Liver (tissue), 3 donors: Measurements from ENCODE around the gene SLC5A12.

Experiments used
- EGR1 ChIP-seq, 2 donors: IDR thresholded peaks; 2 replicates each; pipeline ENCODE4 v1.6.1; 2016 to 2018; ENCODE audit warnings: antibody characterized with exemption in 2 of 2, low read depth in 2 of 2
- REST ChIP-seq: IDR thresholded peaks from 2 replicates; pipeline ENCODE4 v1.6.1; 2016; ENCODE audit warnings: antibody characterized with exemption, mild to moderate bottlenecking
- TF ChIP-seq, protein P1 (sequence below): fragments of 150-350 bp; IDR thresholded peaks from 2 replicates; pipeline ENCODE4 v1.5.1; 2017; ENCODE audit warnings: improper control_type of control experiment, low read depth, low read length; ENCODE audit not compliant: missing input control
- TF ChIP-seq, protein P2 (sequence below): IDR thresholded peaks from 2 replicates; pipeline ENCODE4 v1.6.1; 2016; ENCODE audit warnings: antibody characterized with exemption
- donor health status: healthy.
- donor health status: healthy.

- TF ChIP-seq, protein P1, sequence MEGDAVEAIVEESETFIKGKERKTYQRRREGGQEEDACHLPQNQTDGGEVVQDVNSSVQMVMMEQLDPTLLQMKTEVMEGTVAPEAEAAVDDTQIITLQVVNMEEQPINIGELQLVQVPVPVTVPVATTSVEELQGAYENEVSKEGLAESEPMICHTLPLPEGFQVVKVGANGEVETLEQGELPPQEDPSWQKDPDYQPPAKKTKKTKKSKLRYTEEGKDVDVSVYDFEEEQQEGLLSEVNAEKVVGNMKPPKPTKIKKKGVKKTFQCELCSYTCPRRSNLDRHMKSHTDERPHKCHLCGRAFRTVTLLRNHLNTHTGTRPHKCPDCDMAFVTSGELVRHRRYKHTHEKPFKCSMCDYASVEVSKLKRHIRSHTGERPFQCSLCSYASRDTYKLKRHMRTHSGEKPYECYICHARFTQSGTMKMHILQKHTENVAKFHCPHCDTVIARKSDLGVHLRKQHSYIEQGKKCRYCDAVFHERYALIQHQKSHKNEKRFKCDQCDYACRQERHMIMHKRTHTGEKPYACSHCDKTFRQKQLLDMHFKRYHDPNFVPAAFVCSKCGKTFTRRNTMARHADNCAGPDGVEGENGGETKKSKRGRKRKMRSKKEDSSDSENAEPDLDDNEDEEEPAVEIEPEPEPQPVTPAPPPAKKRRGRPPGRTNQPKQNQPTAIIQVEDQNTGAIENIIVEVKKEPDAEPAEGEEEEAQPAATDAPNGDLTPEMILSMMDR, result no peak
- no peak for TF ChIP-seq EGR1 (IDR thresholded peaks at IDR 0.05; ENCODE audit: low read depth in 2 of 2)
- TF ChIP-seq, protein P2, sequence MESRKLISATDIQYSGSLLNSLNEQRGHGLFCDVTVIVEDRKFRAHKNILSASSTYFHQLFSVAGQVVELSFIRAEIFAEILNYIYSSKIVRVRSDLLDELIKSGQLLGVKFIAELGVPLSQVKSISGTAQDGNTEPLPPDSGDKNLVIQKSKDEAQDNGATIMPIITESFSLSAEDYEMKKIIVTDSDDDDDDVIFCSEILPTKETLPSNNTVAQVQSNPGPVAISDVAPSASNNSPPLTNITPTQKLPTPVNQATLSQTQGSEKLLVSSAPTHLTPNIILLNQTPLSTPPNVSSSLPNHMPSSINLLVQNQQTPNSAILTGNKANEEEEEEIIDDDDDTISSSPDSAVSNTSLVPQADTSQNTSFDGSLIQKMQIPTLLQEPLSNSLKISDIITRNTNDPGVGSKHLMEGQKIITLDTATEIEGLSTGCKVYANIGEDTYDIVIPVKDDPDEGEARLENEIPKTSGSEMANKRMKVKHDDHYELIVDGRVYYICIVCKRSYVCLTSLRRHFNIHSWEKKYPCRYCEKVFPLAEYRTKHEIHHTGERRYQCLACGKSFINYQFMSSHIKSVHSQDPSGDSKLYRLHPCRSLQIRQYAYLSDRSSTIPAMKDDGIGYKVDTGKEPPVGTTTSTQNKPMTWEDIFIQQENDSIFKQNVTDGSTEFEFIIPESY, result no peak
- TF ChIP-seq REST, result no peak
These were observed 21.1 kb upstream of the SLC5A12 start for GRCh38 chr11:26742966-26743365.
